Activated T-helper 1 cell treated with anti-CD3 and anti-CD28 coated beads, Interleukin-12 subunit alpha, Interleukin-12 subunit beta, Interleukin-2, Interleukin-4 antibody, amounts not matched to agents 30 ng/mL and 10 ng/mL and 1 ng/mL, durations not matched to agents 14 hours and 24 hours and 36 hours (primary cell): ENCODE data around the gene APBA1. TPM values are rescaled to one million over a fixed set of nuclear protein-coding genes. Genes with fewer than 3 reads are reported as not detected.

Experiments
- DNase-seq: peaks from one replicate; pipeline ENCODE4 v3.0.0; 2021; ENCODE audit warnings: low spot score
- H3K27ac Mint-ChIP-seq: one replicate; pipeline ENCODE4 v1.8.0; 2021; ENCODE audit warnings: mild to moderate bottlenecking, mixed read lengths
- H3K27me3 Mint-ChIP-seq: one replicate; pipeline ENCODE4 v1.8.0; 2022; ENCODE audit warnings: mild to moderate bottlenecking, moderate library complexity, mixed read lengths; ENCODE audit not compliant: insufficient read depth
- H3K36me3 Mint-ChIP-seq: one replicate; pipeline ENCODE4 v1.8.0; 2021; ENCODE audit warnings: low read depth, mixed read lengths
- H3K4me1 Mint-ChIP-seq: one replicate; pipeline ENCODE4 v1.8.0; 2021; ENCODE audit warnings: low read depth, mixed read lengths
- H3K4me3 Mint-ChIP-seq: one replicate; pipeline ENCODE4 v1.8.0; 2021; ENCODE audit warnings: mild to moderate bottlenecking, moderate library complexity, mixed read lengths
- H3K9me3 Mint-ChIP-seq: one replicate; pipeline ENCODE4 v1.8.0; 2021; ENCODE audit warnings: mixed read lengths
- intact Hi-C: fragments of 100-400 bp; cut with micrococcal nuclease; formaldehyde crosslinking; loops from one replicate; pipeline ENCODE4 v1.15.1; 2024
- total RNA-seq: library from RNA; stranded (reverse); gene quantifications from 2 replicates; pipeline ENCODE4 v1.2.3, GENCODE V29; 2022

APBA1 gene
- total RNA-seq, 1 donor from 2014 or later = 3.5 TPM

GRCh38 chr9:69579032-69579758, 93.0 kb downstream of the APBA1 start:
- intact Hi-C loops = no loop called here
- H3K4me3 Mint-ChIP-seq = no peak overlapping the region
- no peaks in the 10 kb centered on the region for H3K36me3 Mint-ChIP-seq
- H3K9me3 Mint-ChIP-seq = no peaks in the 10 kb centered on the region
- peaks cover 3% of the 10 kb centered on the region for H3K27me3 Mint-ChIP-seq
- H3K27ac Mint-ChIP-seq = no peak overlapping the region
- DNase-seq = no peak
- H3K4me1 Mint-ChIP-seq = no peaks in the 10 kb centered on the region

GRCh38 chr9:69578026-69578425, 94.1 kb downstream of the APBA1 start:
- peaks cover 5% of the 10 kb centered on the region for H3K27me3 Mint-ChIP-seq
- no peaks in the 10 kb centered on the region for H3K9me3 Mint-ChIP-seq
- no peak overlapping the region for H3K27ac Mint-ChIP-seq
- H3K4me1 Mint-ChIP-seq = no peaks in the 10 kb centered on the region
- H3K36me3 Mint-ChIP-seq = no peaks in the 10 kb centered on the region
- no peak for DNase-seq
- intact Hi-C loops = no loop called here
- H3K4me3 Mint-ChIP-seq = no peak overlapping the region

- DNase-seq = no peak
These were observed 95.0 kb downstream of the APBA1 start for GRCh38 chr9:69577123-69577522.

GRCh38 chr9:69574057-69574456, 98.1 kb downstream of the APBA1 start:
- peaks cover 10% of the 10 kb centered on the region for H3K27me3 Mint-ChIP-seq
- intact Hi-C loops = no loop called here
- H3K4me1 Mint-ChIP-seq = no peaks in the 10 kb centered on the region
- no peak overlapping the region for H3K4me3 Mint-ChIP-seq
- H3K27ac Mint-ChIP-seq = no peak overlapping the region
- no peak for DNase-seq
- H3K9me3 Mint-ChIP-seq = no peaks in the 10 kb centered on the region
- H3K36me3 Mint-ChIP-seq = no peaks in the 10 kb centered on the region

More at GRCh38 chr9:69577123-69577522, 95.0 kb downstream of the APBA1 start:
- Mint-ChIP-seq H3K27ac (no peak overlapping the region), H3K27me3 (peaks cover 7% of the 10 kb centered on the region), H3K9me3 (no peaks in the 10 kb centered on the region), H3K36me3 (no peaks in the 10 kb centered on the region), H3K4me1 (no peaks in the 10 kb centered on the region), H3K4me3 (no peak overlapping the region)
- intact Hi-C loops = no loop called here

GRCh38 chr9:69573651-69574050, 98.5 kb downstream of the APBA1 start:
- Mint-ChIP-seq H3K27me3 (peaks cover 10% of the 10 kb centered on the region), H3K9me3 (no peaks in the 10 kb centered on the region), H3K36me3 (no peaks in the 10 kb centered on the region), H3K4me1 (no peaks in the 10 kb centered on the region), H3K4me3 (no peak overlapping the region), H3K27ac (no peak overlapping the region)
- intact Hi-C loops = no loop called here
- DNase-seq = no peak

- peaks cover 10% of the 10 kb centered on the region for H3K27me3 Mint-ChIP-seq
- no peaks in the 10 kb centered on the region for H3K36me3 Mint-ChIP-seq
- no peak for DNase-seq
- H3K9me3 Mint-ChIP-seq = no peaks in the 10 kb centered on the region
- no peak overlapping the region for H3K27ac Mint-ChIP-seq
- intact Hi-C loops = no loop called here
- no peak overlapping the region for H3K4me3 Mint-ChIP-seq
- no peaks in the 10 kb centered on the region for H3K4me1 Mint-ChIP-seq
These were observed 99.6 kb downstream of the APBA1 start for GRCh38 chr9:69572611-69573010.

- Mint-ChIP-seq H3K4me3 (no peak overlapping the region), H3K27ac (no peak overlapping the region), H3K9me3 (no peaks in the 10 kb centered on the region), H3K4me1 (no peaks in the 10 kb centered on the region), H3K27me3 (peaks cover 10% of the 10 kb centered on the region), H3K36me3 (no peaks in the 10 kb centered on the region)
- no peak for DNase-seq
- intact Hi-C loops = no loop called here
These were observed 101.1 kb downstream of the APBA1 start for GRCh38 chr9:69571032-69571431.

GRCh38 chr9:69569738-69570451, 102.3 kb downstream of the APBA1 start:
- Mint-ChIP-seq H3K27ac (no peak overlapping the region), H3K4me3 (no peak overlapping the region), H3K36me3 (no peaks in the 10 kb centered on the region), H3K4me1 (no peaks in the 10 kb centered on the region), H3K27me3 (peaks cover 10% of the 10 kb centered on the region), H3K9me3 (no peaks in the 10 kb centered on the region)
- intact Hi-C loops = no loop called here
- DNase-seq = no peak

GRCh38 chr9:69564557-69564956, 107.6 kb downstream of the APBA1 start:
- DNase-seq = no peak
- H3K27ac Mint-ChIP-seq = no peak overlapping the region
- H3K4me1 Mint-ChIP-seq = no peaks in the 10 kb centered on the region
- no peaks in the 10 kb centered on the region for H3K9me3 Mint-ChIP-seq
- intact Hi-C loops = no loop called here
- no peak overlapping the region for H3K4me3 Mint-ChIP-seq
- no peaks in the 10 kb centered on the region for H3K36me3 Mint-ChIP-seq
- peaks cover 8% of the 10 kb centered on the region for H3K27me3 Mint-ChIP-seq

- Mint-ChIP-seq H3K9me3 (no peaks in the 10 kb centered on the region), H3K36me3 (no peaks in the 10 kb centered on the region), H3K27ac (no peak overlapping the region), H3K4me3 (no peak overlapping the region), H3K27me3 (peaks cover 13% of the 10 kb centered on the region), H3K4me1 (no peaks in the 10 kb centered on the region)
- no peak for DNase-seq
- intact Hi-C loops = no loop called here
These were observed 113.0 kb downstream of the APBA1 start for GRCh38 chr9:69559126-69559525.

GRCh38 chr9:69556707-69557106, 115.5 kb downstream of the APBA1 start:
- H3K4me1 Mint-ChIP-seq = no peaks in the 10 kb centered on the region
- no peaks in the 10 kb centered on the region for H3K36me3 Mint-ChIP-seq
- no peak overlapping the region for H3K4me3 Mint-ChIP-seq
- intact Hi-C loops = no loop called here
- H3K27ac Mint-ChIP-seq = no peak overlapping the region
- H3K9me3 Mint-ChIP-seq = no peaks in the 10 kb centered on the region
- DNase-seq = no peak
- peaks cover 23% of the 10 kb centered on the region for H3K27me3 Mint-ChIP-seq

GRCh38 chr9:69555802-69556201, 116.4 kb downstream of the APBA1 start:
- Mint-ChIP-seq H3K36me3 (no peaks in the 10 kb centered on the region), H3K9me3 (no peaks in the 10 kb centered on the region), H3K27me3 (peaks cover 28% of the 10 kb centered on the region), H3K4me3 (no peak overlapping the region), H3K4me1 (no peaks in the 10 kb centered on the region), H3K27ac (no peak overlapping the region)
- intact Hi-C loops = no loop called here
- DNase-seq = no peak

GRCh38 chr9:69554945-69555344, 117.2 kb downstream of the APBA1 start:
- Mint-ChIP-seq H3K9me3 (no peaks in the 10 kb centered on the region), H3K4me1 (no peaks in the 10 kb centered on the region), H3K27ac (no peak overlapping the region), H3K27me3 (peaks cover 30% of the 10 kb centered on the region), H3K36me3 (no peaks in the 10 kb centered on the region), H3K4me3 (no peak overlapping the region)
- DNase-seq = no peak
- intact Hi-C loops = no loop called here
